Measurements from ENCODE around the gene DLG2. TPM values are rescaled to one million over a fixed set of nuclear protein-coding genes. Genes with fewer than 3 reads are reported as not detected.

Gene DLG2
- total RNA-seq, 2 experiments from 2014 or later, result 2.0 to 2.1 TPM

DNA sequence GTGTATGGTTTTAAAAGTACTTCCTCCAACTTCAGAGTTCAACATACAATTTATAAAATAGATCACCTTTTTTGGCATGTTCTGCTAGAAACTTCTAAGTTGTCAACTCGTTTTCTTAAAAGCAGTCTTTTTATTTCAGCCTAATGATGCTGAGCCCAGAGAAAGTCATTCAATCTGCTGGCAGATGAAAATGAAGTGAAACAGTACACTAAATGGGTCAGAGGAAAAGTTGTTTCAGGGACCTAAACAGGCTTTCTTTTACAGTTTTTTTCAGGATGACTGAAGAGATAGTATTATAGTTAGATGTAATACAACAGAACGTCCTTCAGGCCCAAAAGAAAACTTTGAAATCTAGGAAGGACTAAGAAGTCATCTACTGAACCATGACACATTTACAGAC lies 1498.3 kb downstream of the DLG2 start:
- intact Hi-C loops (cut with DNase I, micrococcal nuclease), result no loop called here
- Histone ChIP-seq H3K27ac (ENCODE audit: low read depth in 1 of 2, low read length in 2 of 2) (no peak overlapping the region), H3K4me3 (ENCODE audit: low read length) (no peak overlapping the region), H3K4me1 (ENCODE audit: insufficient read depth, low read length) (no peaks in the 10 kb centered on the region), H3K27me3 (ENCODE audit: control insufficient read depth in 1 of 2, insufficient read depth in 2 of 2, low read length in 2 of 2) (no peaks in the 10 kb centered on the region), H3K9me3 (ENCODE audit: control insufficient read depth in 1 of 2, insufficient read depth in 1 of 2, low read length in 2 of 2) (peaks cover 0 to 5% of the 10 kb centered on the region in 2 experiments), H3K36me3 (ENCODE audit: insufficient read depth, low read length) (no peaks in the 10 kb centered on the region)
- TF ChIP-seq, protein P1, sequence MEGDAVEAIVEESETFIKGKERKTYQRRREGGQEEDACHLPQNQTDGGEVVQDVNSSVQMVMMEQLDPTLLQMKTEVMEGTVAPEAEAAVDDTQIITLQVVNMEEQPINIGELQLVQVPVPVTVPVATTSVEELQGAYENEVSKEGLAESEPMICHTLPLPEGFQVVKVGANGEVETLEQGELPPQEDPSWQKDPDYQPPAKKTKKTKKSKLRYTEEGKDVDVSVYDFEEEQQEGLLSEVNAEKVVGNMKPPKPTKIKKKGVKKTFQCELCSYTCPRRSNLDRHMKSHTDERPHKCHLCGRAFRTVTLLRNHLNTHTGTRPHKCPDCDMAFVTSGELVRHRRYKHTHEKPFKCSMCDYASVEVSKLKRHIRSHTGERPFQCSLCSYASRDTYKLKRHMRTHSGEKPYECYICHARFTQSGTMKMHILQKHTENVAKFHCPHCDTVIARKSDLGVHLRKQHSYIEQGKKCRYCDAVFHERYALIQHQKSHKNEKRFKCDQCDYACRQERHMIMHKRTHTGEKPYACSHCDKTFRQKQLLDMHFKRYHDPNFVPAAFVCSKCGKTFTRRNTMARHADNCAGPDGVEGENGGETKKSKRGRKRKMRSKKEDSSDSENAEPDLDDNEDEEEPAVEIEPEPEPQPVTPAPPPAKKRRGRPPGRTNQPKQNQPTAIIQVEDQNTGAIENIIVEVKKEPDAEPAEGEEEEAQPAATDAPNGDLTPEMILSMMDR (IDR thresholded peaks at IDR 0.05), result no peak
- H3K9me3 Mint-ChIP-seq, result peaks cover 13% of the 10 kb centered on the region
- H3K27me3 Mint-ChIP-seq, result no peaks in the 10 kb centered on the region
- ChIA-PET CTCF (no interaction called here), POLR2A (no interaction called here)
- ATAC-seq (ENCODE audit: poor library complexity), result no peak
- H3K36me3 Mint-ChIP-seq (ENCODE audit: low read depth), result no peaks in the 10 kb centered on the region
- no peak for DNase-seq
- no peaks in the 10 kb centered on the region for H3K4me1 Mint-ChIP-seq (ENCODE audit: low read depth)
- no peak overlapping the region for H3K27ac Mint-ChIP-seq
- no peak overlapping the region for H3K4me3 Mint-ChIP-seq

DNA sequence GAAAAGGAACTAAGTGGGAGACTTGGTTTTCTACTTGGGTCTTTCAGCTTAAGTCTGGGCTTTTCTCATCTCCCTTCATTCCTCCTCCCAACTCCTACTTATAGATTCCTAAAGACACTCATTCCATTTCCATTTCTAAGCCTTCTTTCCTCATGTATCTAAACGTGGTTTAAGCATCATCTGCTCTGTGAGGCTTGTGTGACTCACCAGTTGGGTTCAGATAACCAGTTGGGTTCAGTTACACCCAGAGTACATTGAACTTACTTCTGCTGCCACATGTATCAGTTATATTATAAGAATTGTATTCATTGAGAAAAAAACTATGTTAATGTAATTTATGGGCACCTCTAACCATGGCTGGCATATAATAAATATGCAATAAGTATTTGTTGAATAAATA lies 1509.8 kb downstream of the DLG2 start:
- Mint-ChIP-seq H3K4me1 (ENCODE audit: low read depth) (no peaks in the 10 kb centered on the region), H3K36me3 (ENCODE audit: low read depth) (no peaks in the 10 kb centered on the region), H3K27me3 (no peaks in the 10 kb centered on the region), H3K27ac (no peak overlapping the region), H3K4me3 (no peak overlapping the region), H3K9me3 (peaks cover 12% of the 10 kb centered on the region)
- ChIA-PET CTCF (no interaction called here), POLR2A (no interaction called here)
- Histone ChIP-seq H3K4me3 (ENCODE audit: low read length) (no peak overlapping the region), H3K4me1 (ENCODE audit: insufficient read depth, low read length) (no peaks in the 10 kb centered on the region), H3K9me3 (ENCODE audit: control insufficient read depth in 1 of 2, insufficient read depth in 1 of 2, low read length in 2 of 2) (peaks cover 0 to 8% of the 10 kb centered on the region in 2 experiments), H3K27ac (ENCODE audit: low read depth in 1 of 2, low read length in 2 of 2) (no peak overlapping the region), H3K27me3 (ENCODE audit: control insufficient read depth in 1 of 2, insufficient read depth in 2 of 2, low read length in 2 of 2) (no peaks in the 10 kb centered on the region), H3K36me3 (ENCODE audit: insufficient read depth, low read length) (no peaks in the 10 kb centered on the region)
- DNase-seq (no peak), ATAC-seq (ENCODE audit: poor library complexity) (no peak)
- intact Hi-C loops (cut with DNase I, micrococcal nuclease), result no loop called here
- TF ChIP-seq, protein P1 (IDR thresholded peaks at IDR 0.05), result no peak

DNA sequence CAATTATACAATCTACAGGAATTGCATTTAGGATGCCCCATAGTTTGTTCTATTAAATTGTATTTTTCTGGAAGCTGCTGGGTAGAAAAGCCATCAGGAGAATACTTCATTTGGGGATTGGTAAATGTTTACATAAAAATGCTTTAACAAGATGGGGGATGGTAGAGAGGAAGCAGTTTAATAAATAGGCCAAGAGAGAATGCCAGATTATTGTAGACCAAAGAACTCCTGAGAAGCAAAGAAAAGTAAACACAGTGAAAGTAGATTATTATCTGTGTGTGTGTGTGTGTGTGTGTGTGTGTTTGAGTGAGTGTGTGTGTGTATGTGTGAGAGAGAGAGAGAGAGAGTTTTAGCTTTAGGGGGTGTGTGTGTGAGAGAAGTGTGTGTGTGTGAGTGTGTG lies 1520.6 kb downstream of the DLG2 start:
- no peaks in the 10 kb centered on the region for H3K36me3 ChIP-seq (ENCODE audit: insufficient read depth, low read length)
- ATAC-seq (ENCODE audit: poor library complexity) (no peak), DNase-seq (no peak)
- H3K27ac ChIP-seq (ENCODE audit: low read depth in 1 of 2, low read length in 2 of 2), result no peak overlapping the region
- TF ChIP-seq, protein P1 (IDR thresholded peaks at IDR 0.05), result no peak
- no peaks in the 10 kb centered on the region for H3K27me3 ChIP-seq (ENCODE audit: control insufficient read depth in 1 of 2, insufficient read depth in 2 of 2, low read length in 2 of 2)
- no peaks in the 10 kb centered on the region for H3K4me1 ChIP-seq (ENCODE audit: insufficient read depth, low read length)
- no peak overlapping the region for H3K4me3 ChIP-seq (ENCODE audit: low read length)
- peaks cover 0 to 3% of the 10 kb centered on the region in 2 experiments for H3K9me3 ChIP-seq (ENCODE audit: control insufficient read depth in 1 of 2, insufficient read depth in 1 of 2, low read length in 2 of 2)
- CTCF ChIA-PET, result no interaction called here
- intact Hi-C loops (cut with DNase I, micrococcal nuclease), result no loop called here
- Mint-ChIP-seq H3K27me3 (no peaks in the 10 kb centered on the region), H3K9me3 (no peaks in the 10 kb centered on the region), H3K36me3 (ENCODE audit: low read depth) (no peaks in the 10 kb centered on the region), H3K4me3 (no peak overlapping the region), H3K27ac (no peak overlapping the region), H3K4me1 (ENCODE audit: low read depth) (no peaks in the 10 kb centered on the region)
- POLR2A ChIA-PET, result no interaction called here
